Stimulated activated CD4-positive, alpha-beta T cell treated with anti-CD3 and anti-CD28 coated beads, TNF-alpha, amount 100 ng/mL, for 24 hours (primary cell): Measurements from ENCODE around the gene PHF13.
"Not testable (repeated sequence)": the region's sequence is repeated elsewhere in the genome, so short reads cannot be mapped to it uniquely, and the experiment has no call there.

ENCODE experiments used
- DNase-seq, 3 experiments: peaks; one replicate each; pipeline ENCODE4 v3.0.0-alpha.2; 2020; ENCODE audit warnings: low read depth in 3 of 3

Gene PHF13

DNA sequence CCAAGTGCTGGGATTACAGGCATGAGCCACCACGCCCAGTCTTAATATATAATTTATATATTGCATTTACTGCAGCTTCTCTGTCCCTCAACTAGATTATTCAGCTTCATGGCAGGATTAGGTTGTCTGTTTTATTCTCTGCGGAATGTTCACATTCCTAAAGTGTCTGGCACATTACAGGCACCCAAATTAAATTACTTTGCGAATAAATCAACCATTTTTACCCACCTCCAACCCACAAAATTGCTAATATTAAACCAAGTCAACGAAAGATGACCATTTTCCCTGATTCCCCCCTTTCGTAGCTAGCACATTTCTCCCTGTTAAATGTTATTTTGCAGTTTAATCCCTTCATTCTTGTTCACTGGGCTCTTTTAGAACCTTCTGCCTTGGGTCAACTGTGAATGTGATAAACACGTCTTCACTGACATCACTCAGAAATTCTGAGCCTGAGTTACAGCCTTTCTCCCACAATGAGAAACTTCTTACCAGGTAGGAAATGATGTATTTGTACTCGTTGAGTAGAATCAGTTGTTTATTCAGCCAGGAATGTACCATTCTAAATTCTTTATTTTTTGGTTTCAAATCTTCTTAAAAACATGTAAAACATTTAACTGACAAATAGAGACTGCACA is 47.0 kb downstream of the PHF13 start:
- DNase-seq, result no peak

GRCh38 chr1:6662468-6662867 is 48.9 kb downstream of the PHF13 start:
- DNase-seq, result not testable (repeated sequence)

- no peak for DNase-seq
Measured at GRCh38 chr1:6666696-6667095, 53.2 kb downstream of the PHF13 start.

DNA sequence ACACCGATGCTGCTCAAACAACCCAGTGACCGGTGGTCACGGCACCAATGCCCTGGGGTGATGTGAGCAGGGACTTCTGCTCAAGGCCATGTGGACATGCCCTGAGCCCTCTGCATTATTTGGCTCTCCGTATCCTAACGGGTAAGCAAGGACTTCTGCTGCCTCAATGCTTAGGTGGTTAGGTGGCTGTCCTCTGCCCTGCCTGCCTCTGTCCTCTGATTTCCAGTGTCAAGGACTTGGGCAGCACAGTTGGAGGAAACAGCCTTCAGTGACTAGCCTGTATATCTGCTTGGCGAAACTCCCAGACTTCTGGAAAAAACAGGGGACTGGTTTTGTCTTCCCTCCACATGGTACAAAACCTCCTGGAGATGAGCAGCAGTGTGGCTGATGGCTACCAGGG is 53.6 kb downstream of the PHF13 start:
- DNase-seq, result no peak

DNA sequence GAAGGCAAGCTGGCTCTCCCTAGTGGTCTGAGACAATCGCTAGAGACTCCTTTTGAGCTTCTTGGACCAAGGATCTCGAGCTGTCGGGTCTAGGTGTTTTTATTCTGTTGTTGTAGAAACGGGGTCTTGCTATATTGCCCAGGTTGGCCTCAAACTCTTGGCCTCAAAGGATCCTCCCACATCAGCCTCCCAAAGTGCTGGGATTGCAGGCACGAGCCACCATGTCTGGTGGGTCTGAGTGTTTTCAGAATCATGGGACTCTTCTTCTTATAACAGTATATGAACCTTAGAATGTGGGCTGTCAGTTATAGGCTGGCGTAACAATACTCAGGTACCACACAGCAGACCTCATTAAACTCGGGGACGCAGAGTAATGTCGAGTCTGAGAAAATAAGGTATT is 55.0 kb downstream of the PHF13 start:
- no peak for DNase-seq

- DNase-seq, result no peak
Measured at GRCh38 chr1:6672558-6672957, 59.0 kb downstream of the PHF13 start.
